ENCODE measurements around the gene CD274.
"Not testable (repeated sequence)": the region's sequence is repeated elsewhere in the genome, so short reads cannot be mapped to it uniquely, and the experiment has no call there.

CD274 gene

DNA sequence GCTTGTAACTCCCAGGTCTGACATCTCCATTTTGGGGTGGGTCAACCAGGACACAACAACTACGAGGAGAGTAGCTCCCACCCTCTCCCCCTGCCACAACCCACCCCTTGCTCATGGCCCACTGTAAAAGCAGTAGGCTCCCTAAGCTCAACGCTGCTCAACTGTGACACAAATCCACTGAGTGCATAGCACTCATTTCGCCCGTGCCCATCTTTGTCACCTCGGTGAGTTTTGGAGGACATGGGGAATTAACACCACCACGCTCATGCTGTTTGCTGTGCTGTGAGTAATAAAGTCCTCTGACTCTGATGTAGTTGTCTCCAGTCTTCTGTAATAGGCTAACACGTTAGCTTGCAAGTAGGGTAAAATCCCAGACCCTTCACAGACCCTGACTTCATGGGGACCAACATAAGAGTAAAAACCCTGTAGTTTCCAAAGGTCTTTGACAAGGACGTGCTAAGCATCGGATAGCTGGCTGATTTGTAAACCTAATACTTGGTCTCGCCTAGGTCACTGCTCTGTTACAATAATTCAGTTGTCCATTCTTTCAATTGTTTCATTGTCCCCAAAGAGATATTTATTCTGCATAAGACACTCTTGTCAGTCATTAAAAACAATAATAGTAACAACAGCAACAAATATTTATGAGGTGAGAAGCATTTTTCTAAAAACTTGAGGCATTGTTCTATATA, 20.3 kb upstream of the CD274 start:
- ChIA-PET POLR2A (ENCODE audit: low non-redundant PET) (no interaction called here), CTCF (no interaction called here)
- TF ChIP-seq, protein P1, sequence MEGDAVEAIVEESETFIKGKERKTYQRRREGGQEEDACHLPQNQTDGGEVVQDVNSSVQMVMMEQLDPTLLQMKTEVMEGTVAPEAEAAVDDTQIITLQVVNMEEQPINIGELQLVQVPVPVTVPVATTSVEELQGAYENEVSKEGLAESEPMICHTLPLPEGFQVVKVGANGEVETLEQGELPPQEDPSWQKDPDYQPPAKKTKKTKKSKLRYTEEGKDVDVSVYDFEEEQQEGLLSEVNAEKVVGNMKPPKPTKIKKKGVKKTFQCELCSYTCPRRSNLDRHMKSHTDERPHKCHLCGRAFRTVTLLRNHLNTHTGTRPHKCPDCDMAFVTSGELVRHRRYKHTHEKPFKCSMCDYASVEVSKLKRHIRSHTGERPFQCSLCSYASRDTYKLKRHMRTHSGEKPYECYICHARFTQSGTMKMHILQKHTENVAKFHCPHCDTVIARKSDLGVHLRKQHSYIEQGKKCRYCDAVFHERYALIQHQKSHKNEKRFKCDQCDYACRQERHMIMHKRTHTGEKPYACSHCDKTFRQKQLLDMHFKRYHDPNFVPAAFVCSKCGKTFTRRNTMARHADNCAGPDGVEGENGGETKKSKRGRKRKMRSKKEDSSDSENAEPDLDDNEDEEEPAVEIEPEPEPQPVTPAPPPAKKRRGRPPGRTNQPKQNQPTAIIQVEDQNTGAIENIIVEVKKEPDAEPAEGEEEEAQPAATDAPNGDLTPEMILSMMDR (conservative IDR thresholded peaks at IDR 0.05; ENCODE audit: low read depth): no peak
- DNase-seq (ENCODE audit: low spot score): no peak
- H3K27ac ChIP-seq: no peak overlapping the region

DNA sequence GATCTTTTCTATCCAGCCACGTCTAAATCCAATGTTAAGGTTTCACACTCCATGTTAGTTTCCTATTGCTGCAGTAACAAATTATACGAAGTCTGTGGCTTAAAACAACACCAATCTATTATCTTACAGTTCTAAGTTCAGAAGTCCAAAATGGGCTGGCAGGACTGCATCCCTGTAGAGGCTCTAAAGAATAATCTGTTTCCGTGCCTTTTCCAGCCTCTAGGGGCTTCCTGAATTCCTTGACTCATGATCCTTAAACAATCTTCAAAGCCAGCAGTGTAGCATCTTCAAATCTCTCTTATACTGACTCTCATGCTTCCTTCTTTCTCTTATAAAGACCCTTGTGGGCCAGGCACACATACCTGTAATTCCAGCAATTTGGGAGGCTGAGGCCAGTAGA, 19.4 kb upstream of the CD274 start:
- TF ChIP-seq, protein P1 (conservative IDR thresholded peaks at IDR 0.05; ENCODE audit: low read depth): no peak
- CTCF ChIA-PET: no interaction called here
- H3K27ac ChIP-seq: no peak overlapping the region
- POLR2A ChIA-PET (ENCODE audit: low non-redundant PET): no interaction called here
- DNase-seq (ENCODE audit: low spot score): no peak

DNA sequence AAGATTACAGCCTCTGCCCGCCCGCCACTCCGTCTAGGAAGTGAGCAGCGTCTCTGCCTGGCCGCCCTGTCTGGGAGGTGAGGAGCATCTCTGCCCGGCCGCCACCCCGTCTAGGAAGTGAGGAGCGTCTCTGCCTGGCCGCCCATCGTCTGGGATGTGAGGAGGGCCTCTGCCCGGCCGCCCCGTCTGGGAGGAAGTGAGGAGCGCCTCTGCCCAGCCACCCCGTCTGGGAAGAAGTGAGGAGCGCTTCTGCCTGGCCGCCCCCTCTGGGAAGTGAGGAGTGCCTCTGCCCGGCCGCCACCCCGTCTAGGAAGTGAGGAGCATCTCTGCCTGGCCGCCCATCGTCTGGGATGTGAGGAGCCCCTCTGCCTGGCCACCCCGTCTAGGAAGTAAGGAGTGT, 17.5 kb upstream of the CD274 start:
- DNase-seq (ENCODE audit: low spot score); POLR2A ChIA-PET (ENCODE audit: low non-redundant PET); H3K27ac ChIP-seq: not testable (repeated sequence)
- CTCF ChIA-PET: interaction anchor here (0.6 kb wide), 1 partner anchor 133 kb away, joined by 4 read pairs; no protein-coding TSS in a partner anchor

DNA sequence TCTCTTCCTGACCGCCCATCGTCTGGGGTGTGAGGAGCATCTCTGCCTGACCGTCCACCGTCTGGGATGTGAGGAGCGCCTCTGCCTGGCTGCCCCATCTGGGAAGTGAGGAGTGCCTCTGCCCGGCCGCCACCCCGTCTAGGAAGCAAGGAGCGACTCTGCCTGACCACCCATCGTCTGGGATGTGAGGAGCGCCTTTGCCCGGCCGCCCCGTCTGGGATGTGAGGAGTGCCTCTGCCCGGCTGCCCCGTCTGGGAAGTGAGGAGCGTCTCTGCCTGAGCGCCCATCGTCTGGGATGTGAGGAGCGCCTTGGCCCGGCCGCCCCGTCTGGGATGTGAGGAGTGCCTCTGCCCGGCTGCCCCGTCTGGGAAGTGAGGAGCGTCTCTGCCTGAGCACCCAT, 17.0 kb upstream of the CD274 start:
- H3K27ac ChIP-seq; CTCF ChIA-PET; POLR2A ChIA-PET (ENCODE audit: low non-redundant PET); DNase-seq (ENCODE audit: low spot score): not testable (repeated sequence)

DNA sequence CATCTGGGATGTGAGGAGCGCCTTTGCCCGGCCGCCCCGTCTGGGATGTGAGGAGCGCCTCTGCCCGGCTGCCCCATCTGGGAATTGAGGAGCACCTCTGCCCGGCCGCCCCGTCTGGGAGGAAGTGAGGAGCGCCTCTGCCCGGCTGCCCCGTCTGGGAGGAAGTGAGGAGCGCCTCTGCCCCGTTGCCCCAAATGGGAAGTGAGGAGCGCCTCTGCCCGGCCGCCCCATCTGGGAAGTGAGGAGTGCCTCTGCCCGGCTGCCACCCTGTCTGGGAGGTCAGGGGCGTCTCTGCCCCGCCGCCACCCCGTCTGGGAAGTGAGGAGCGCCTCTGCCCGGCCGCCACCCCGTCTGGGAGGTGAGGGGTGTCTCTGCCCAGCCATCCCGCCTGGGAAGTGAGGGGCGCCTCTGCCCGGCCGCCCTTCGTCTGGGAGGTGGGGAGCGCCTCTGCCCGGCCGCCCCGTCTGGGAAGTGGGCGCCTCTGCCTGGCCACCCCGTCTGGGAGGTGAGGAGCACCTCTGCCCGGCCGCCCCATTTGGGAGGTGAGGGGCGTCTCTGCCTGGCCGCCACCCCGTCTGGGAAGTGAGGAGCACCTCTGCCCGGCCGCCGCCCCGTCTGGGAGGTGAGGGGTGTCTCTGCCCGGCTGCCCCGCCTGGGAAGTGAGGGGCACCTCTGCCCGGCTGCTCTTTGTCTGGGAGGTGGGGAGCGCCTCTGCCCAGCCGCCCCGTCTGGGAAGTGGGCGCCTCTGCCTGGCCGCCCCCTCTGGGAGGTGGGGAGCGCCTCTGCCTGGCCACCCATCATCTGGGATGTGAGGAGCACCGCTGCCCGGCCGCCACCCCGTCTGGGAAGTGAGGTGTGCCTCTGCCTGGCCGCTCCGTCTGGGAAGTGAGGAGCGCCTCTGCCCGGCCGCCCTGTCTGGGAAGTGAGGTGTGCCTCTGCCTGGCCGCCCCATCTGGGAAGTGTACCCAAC, 16.2 kb upstream of the CD274 start:
- DNase-seq (ENCODE audit: low spot score); POLR2A ChIA-PET (ENCODE audit: low non-redundant PET); CTCF ChIA-PET; H3K27ac ChIP-seq: not testable (repeated sequence)

DNA sequence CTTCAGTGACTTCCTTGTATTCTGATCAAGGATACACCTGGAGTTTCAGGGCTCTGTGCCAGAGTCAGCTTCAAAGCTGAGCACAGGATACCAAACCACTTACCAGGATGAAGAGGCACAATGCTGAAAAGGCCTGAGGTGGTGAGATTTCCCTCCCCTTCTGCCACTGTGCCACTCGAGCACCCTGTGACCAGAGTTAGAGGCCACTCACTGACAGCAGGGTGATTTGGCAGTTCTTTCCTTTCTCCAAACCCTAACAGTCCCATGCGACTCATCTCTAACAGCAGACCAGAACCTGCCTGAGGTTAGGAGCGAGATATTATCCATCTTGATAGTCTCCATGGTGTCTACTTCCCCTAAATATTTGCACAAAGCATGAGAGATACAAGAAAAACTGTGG, 14.4 kb upstream of the CD274 start:
- CTCF ChIA-PET: no interaction called here
- no peak overlapping the region for H3K27ac ChIP-seq

DNA sequence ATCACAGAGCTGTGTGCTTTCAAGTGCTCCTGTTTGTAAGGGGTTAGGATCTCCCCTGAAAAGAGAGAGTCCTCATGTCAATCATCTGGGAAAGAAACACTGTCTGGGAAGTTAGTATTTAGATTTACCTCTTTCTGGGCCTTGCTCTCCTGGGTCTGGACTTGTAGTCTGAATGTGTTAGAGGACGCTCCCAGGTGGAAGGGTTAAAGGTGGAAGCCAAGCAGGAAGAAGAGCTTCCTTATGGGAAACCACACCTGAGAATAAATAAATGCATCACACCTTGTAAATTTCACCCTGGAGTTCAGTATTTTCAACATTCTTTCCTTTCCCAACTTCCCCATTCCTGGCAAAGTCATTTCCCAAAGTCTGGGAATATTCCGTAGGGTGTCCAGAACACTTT, 13.9 kb upstream of the CD274 start:
- POLR2A ChIA-PET (ENCODE audit: low non-redundant PET): no interaction called here
- H3K27ac ChIP-seq: no peak overlapping the region
- CTCF ChIA-PET: no interaction called here

More for the DNA sequence above, 14.4 kb upstream of the CD274 start:
- no peak for DNase-seq (ENCODE audit: low spot score)
- TF ChIP-seq, protein P1 (conservative IDR thresholded peaks at IDR 0.05; ENCODE audit: low read depth): no peak
- POLR2A ChIA-PET (ENCODE audit: low non-redundant PET): no interaction called here

More for the DNA sequence above, 13.9 kb upstream of the CD274 start:
- no peak for DNase-seq (ENCODE audit: low spot score)
- TF ChIP-seq, protein P1 (conservative IDR thresholded peaks at IDR 0.05; ENCODE audit: low read depth): no peak

All from RWPE1 (cell line).